HG03558 (cell line): ENCODE data around the gene DNAAF5.
"Not testable (repeated sequence)": the region's sequence is repeated elsewhere in the genome, so short reads cannot be mapped to it uniquely, and the experiment has no call there.

Source experiments
- ATAC-seq: cut with Tn5 transposase; IDR thresholded peaks from one replicate; pipeline ENCODE4 v1.9.1; 2021; ENCODE audit warnings: moderate number of reproducible peaks; ENCODE audit not compliant: unreplicated experiment; ENCODE audit errors: extremely low read depth

Gene DNAAF5

GRCh38 chr7:778968-779451, 52.5 kb downstream of the DNAAF5 start:
- no peak for ATAC-seq

DNA sequence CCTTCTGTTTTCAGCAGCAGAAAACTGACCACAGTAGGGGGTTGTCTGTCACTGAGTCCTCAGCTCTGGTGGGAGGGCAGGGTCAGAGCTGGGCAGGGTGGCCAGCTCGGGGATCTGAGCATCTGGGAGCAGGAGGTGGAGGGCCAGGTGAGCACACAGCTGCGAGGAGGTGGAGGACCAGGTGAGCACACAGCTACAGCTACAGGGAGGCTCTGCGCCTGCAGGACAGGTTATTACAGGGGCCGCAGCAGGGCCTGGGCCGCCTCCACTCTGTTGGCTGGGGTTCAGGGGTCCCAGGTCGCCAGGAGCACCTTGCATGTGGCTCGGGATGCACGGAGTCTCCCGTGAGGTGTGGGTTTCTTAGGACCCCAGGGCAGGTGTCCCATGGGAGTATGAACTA, 53.0 kb downstream of the DNAAF5 start:
- no peak for ATAC-seq

DNA sequence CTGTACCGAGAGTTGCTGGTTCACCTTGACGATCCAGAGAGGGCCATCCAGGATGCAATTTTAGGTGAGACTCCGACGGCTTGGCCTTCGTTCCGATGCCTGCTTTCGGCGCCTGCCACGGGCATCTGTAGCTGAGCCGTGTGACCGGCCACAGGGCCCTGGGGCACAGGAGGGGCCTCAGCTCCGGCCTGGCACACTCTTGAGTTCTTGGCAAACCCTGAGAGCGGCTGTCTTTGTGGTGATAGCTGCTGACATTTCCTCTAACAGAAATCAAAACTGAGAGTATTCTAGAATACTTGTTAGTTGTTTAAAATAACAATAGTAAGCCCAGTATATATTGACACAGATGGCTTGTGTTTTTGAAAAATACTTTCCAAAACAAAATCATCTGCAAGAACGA, 53.6 kb downstream of the DNAAF5 start:
- no peak for ATAC-seq

- ATAC-seq = no peak
These were observed 54.0 kb downstream of the DNAAF5 start for GRCh38 chr7:780516-780915.

- no peak for ATAC-seq
These were observed 54.8 kb downstream of the DNAAF5 start for GRCh38 chr7:781186-781849.

DNA sequence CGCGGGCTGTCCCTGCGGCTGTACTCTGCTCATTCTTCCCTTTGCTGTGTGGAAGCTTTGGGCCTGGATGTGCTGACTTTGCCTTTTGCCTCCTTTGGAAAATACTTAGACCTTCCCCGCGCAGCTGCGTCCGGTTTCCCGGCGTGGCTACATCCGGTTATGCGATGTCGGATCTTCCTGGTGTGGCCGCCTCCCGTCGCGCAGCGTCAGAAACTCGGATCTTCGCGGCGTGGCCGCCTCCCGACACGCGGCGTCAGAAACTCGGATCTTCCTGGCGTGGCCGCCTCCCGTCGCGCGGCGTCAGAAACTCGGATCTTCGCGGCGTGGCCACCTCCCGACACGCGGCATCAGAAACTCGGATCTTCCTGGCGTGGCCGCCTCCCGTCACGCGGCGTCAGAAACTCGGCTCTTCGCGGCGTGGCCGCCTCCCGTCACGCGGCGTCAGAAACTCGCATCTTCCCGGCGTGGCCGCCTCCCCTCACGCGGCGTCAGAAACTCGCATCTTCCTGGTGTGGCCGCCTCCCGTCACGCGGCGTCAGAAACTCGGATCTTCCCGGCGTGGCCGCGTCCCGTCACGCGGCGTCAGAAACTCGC, 55.5 kb downstream of the DNAAF5 start:
- no peak for ATAC-seq

DNA sequence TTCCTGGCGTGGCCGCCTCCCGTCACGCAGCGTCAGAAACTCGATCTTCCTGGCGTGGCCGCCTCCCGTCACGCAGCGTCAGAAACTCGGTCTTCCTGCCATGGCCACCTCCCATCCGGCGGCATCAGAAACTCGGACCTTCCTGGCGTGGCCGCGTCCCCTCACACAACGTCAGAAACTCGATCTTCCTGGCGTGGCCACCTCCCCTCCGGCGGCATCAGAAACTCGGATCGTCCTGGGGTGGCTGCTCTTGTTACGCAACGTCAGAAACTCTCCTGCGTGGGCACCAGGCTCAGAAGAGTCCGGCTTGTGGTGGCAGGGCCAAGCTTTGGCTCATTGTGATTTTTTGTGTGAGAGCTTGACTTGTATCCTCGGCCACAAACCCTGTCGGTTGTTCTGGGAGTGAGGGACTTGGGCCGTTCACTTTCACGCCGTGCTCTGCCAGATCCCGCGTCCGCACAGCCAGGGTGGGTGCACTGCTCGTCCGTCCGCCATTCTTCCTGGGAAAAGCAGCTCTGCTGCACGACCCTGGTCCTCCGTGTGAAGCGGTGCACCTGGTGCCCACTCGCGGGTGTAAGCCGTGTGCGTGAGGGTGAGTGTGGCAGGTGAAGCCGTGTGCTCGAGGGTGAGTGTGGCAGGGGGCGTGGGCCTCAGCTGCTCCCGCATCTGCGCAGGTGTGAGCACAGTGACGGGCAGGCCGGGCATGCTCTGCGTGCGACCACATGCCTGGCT, 56.4 kb downstream of the DNAAF5 start:
- ATAC-seq = no peak

- no peak for ATAC-seq
These were observed 57.3 kb downstream of the DNAAF5 start for GRCh38 chr7:783556-784490.

GRCh38 chr7:784971-785370, 58.5 kb downstream of the DNAAF5 start:
- no peak for ATAC-seq

- no peak for ATAC-seq
These were observed 58.9 kb downstream of the DNAAF5 start for GRCh38 chr7:785416-785815.

DNA sequence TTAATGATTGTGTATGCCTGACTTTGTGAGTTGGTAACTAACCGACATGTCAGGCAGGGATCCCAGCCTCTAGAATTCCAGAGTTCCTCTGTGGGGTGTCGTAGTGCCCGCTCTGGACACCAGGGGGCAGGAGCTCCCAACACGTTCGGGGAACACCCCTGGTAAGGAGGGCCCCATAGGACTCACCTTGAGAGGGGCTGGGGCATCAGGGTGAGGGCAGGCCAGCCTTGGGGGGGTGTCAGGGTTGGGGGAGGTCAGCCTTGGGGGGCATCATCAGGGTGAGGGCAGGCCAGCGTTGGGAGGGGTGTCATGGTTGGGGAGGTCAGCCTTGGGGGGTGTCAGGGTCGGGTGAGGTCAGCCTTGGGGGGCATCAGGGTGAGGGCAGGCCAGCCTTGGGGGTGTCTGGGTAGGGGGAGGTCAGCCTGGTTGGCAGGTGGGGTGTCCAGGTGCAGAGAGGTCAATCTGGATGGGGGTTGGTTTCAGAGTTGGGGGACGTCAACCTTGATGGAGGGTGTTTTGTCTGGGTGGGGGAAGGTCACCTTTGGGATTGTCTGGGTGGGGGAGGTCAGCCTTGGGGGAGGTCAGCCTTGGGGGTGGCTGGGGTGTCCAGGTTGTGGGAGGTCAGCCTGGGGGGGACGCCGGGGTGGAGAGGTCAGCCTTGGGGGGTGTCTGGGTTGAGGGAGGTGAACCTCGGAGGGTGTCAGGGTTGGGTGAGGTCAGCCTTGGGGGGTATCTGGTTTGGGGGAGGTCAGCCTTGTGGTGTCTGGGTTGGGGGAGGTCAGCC, 60.2 kb downstream of the DNAAF5 start:
- no peak for ATAC-seq

GRCh38 chr7:787332-788240, 61.1 kb downstream of the DNAAF5 start:
- ATAC-seq = no peak

GRCh38 chr7:791519-791918, 65.0 kb downstream of the DNAAF5 start:
- no peak for ATAC-seq

DNA sequence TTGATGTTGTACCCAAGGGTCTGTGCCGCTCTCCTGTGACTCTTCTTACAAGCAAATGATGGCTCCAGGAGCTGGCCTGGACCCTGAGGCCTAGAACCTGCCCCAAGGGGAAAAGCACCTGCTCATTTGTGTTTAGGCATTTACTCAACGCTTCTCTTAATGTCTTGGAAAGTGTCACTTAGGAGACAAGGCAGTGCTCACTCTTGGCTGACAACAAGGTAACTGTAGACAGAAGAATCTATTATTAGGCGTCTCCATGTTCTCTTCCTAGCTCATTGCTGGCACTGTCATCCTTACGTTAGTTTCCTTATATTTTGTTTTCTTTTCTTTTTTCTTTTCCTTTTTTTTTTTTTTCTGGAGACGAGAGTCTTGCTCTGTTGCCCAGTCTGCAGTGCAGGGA, 67.7 kb downstream of the DNAAF5 start:
- no peak for ATAC-seq

DNA sequence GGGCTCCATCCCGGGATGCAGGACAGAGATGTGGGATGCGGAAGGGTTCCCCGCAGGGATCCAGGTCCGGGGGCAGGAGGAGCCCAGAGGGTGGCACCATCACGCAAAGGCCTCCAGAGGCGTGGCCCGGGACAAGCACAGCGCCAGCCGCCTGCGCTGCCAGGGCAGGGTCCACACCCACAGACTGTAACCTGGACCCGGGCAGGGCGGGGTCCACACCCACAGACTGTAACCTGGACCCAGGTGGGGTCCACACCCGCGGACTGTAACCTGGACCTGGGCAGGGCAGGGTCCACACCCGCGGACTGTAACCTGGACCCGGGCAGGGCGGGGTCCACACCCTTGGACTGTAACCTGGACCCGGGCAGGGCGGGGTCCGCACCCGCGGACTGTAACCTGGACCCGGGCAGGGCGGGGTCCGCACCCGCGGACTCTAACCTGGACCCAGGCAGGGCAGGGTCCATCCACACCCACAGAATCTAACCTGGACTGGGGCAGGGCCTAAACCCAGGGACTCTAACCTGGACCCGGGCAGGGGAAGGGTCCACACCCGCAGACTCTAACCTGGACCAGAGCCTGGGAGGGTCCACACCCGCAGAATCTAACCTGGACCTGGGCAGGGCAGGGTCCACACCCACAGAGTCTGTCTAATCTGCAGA, 68.3 kb downstream of the DNAAF5 start:
- no peak for ATAC-seq

- not testable (repeated sequence) for ATAC-seq
These were observed 70.1 kb downstream of the DNAAF5 start for GRCh38 chr7:796434-797169.

- ATAC-seq = no peak
These were observed 72.5 kb downstream of the DNAAF5 start for GRCh38 chr7:798921-799470.
